PC-9 (cell line): ENCODE measurements around the gene PRAMEF7. TPM values are rescaled to one million over a fixed set of nuclear protein-coding genes. Genes with fewer than 3 reads are reported as not detected.
"Not testable (repeated sequence)": the region's sequence is repeated elsewhere in the genome, so short reads cannot be mapped to it uniquely, and the experiment has no call there.

Experiments
- Bru-seq: library from RNA; stranded (reverse); fragments of 400-500 nt; gene quantifications from one replicate; lab custom pipeline; 2021; lab: Mats Ljungman, UMichigan
- BruChase-seq, 2 experiments: library from RNA; stranded (reverse); fragments of 400-500 nt; gene quantifications; one replicate each; lab custom pipeline; 2021; lab: Mats Ljungman, UMichigan
- BruUV-seq: library from RNA; stranded (reverse); fragments of 400-500 nt; replicated peaks from 2 replicates; lab custom pipeline; 2021; lab: Mats Ljungman, UMichigan
- CTCF ChIA-PET: fragments of 300-600 bp; sonication (Branson Sonifier 250); formaldehyde crosslinking; loops from one replicate; lab custom pipeline; 2022; ENCODE audit warnings: antibody characterized with exemption; lab: Charles Lee
- POLR2A ChIA-PET: fragments of 300-600 bp; sonication (Branson Sonifier 250); formaldehyde crosslinking; loops from one replicate; lab custom pipeline; 2022; ENCODE audit warnings: antibody characterized with exemption; ENCODE audit not compliant: unreplicated experiment; lab: Charles Lee
- DNase-seq, 2 experiments: peaks; one replicate each; pipeline versions ENCODE4 v3.0.0 to v3.0.0-alpha.2; 2015 to 2022; ENCODE audit warnings: mixed read lengths in 1 of 2
- H2AFZ ChIP-seq: fragments of 200-600 bp; sonication (generic); 2 replicates; pipeline ENCODE4 v1.8.1; 2017; ENCODE audit warnings: antibody characterized with exemption
- H3F3A ChIP-seq: fragments of 200-600 bp; sonication (generic); 2 replicates; pipeline ENCODE4 v1.8.1; 2017; ENCODE audit warnings: antibody characterized with exemption, mild to moderate bottlenecking, low read depth; ENCODE audit not compliant: insufficient read depth
- H3K27ac ChIP-seq: fragments of 200-600 bp; sonication (generic); 2 replicates; pipeline ENCODE4 v1.6.1; 2016; ENCODE audit warnings: mixed run types
- H3K27me3 ChIP-seq: fragments of 200-600 bp; sonication (generic); 2 replicates; pipeline ENCODE4 v1.6.1; 2016; ENCODE audit warnings: low read depth, mixed run types; ENCODE audit not compliant: insufficient read depth
- H3K36me3 ChIP-seq: fragments of 200-600 bp; sonication (generic); 2 replicates; pipeline ENCODE4 v1.6.1; 2016; ENCODE audit warnings: low read depth, mixed run types
- H3K4me1 ChIP-seq: fragments of 200-600 bp; sonication (generic); replicated peaks from 2 replicates; pipeline ENCODE4 v1.6.1; 2016; ENCODE audit warnings: mixed run types; ENCODE audit not compliant: insufficient read depth
- H3K4me2 ChIP-seq: fragments of 200-600 bp; sonication (generic); 2 replicates; pipeline ENCODE4 v1.6.1; 2017; ENCODE audit warnings: mixed run types
- H3K4me3 ChIP-seq: fragments of 200-600 bp; sonication (generic); 2 replicates; pipeline ENCODE4 v1.6.1; 2016; ENCODE audit warnings: mixed run types
- H3K79me2 ChIP-seq: fragments of 200-600 bp; sonication (generic); 2 replicates; pipeline ENCODE4 v1.6.1; 2017; ENCODE audit warnings: low read depth, mixed run types
- H3K9me2 ChIP-seq: fragments of 200-600 bp; sonication (generic); 2 replicates; pipeline ENCODE4 v1.8.1; 2017; ENCODE audit warnings: mild to moderate bottlenecking; ENCODE audit not compliant: insufficient read depth
- H3K9me3 ChIP-seq: fragments of 200-600 bp; sonication (generic); 2 replicates; pipeline ENCODE4 v1.8.1; 2016; ENCODE audit warnings: low read depth; ENCODE audit not compliant: insufficient read depth
- H4K20me1 ChIP-seq: fragments of 200-600 bp; sonication (generic); 2 replicates; pipeline ENCODE4 v1.8.1; 2017; ENCODE audit not compliant: insufficient read depth
- intact Hi-C: fragments of 100-400 bp; cut with micrococcal nuclease; formaldehyde crosslinking; loops from one replicate; pipeline ENCODE4 v1.10.0; 2022; ENCODE audit not compliant: unreplicated experiment
- long read RNA-seq: library from polyadenylated mRNA; stranded (forward); transcript quantifications from one replicate; pipeline ENCODE4 v2.0.0, GENCODE V29; 2022
- total RNA-seq: library from RNA; stranded (reverse); gene quantifications from 2 replicates; pipeline ENCODE4 v1.2.3, GENCODE V29; 2021

PRAMEF7 gene
- total RNA-seq (not detected in 2 replicates), Bru-seq, nascent RNA (not detected), BruChase-seq, experiment 1, labeled RNA remaining after a 2-hour chase (not detected), BruChase-seq, experiment 2, labeled RNA remaining after a 6-hour chase (not detected)
- long read RNA-seq = 0 reads

- POLR2A ChIA-PET, H2AFZ ChIP-seq, H3K4me3 ChIP-seq, H3K9me3 ChIP-seq, H3K4me2 ChIP-seq, H3K9me2 ChIP-seq, H3K27me3 ChIP-seq, H3K79me2 ChIP-seq, H4K20me1 ChIP-seq, H3K4me1 ChIP-seq, H3F3A ChIP-seq, CTCF ChIA-PET, H3K27ac ChIP-seq, DNase-seq, intact Hi-C loops, BruUV-seq, H3K36me3 ChIP-seq: not testable (repeated sequence)
Measured at GRCh38 chr1:12916310-12916709, at the start of gene PRAMEF7. PRAMEF7 (plus strand) TSS chr1:12916610; CDS start chr1:12917693, 1,083 bp downstream.

- H3K9me3 ChIP-seq, BruUV-seq, H3K9me2 ChIP-seq, H3K79me2 ChIP-seq, H3F3A ChIP-seq, H4K20me1 ChIP-seq, H3K27me3 ChIP-seq, DNase-seq, H3K27ac ChIP-seq, H3K36me3 ChIP-seq, H3K4me2 ChIP-seq, H2AFZ ChIP-seq, CTCF ChIA-PET, intact Hi-C loops, H3K4me3 ChIP-seq, POLR2A ChIA-PET, H3K4me1 ChIP-seq: not testable (repeated sequence)
Measured at GRCh38 chr1:12878453-12878852, 38.0 kb upstream of the PRAMEF7 start.

DNA sequence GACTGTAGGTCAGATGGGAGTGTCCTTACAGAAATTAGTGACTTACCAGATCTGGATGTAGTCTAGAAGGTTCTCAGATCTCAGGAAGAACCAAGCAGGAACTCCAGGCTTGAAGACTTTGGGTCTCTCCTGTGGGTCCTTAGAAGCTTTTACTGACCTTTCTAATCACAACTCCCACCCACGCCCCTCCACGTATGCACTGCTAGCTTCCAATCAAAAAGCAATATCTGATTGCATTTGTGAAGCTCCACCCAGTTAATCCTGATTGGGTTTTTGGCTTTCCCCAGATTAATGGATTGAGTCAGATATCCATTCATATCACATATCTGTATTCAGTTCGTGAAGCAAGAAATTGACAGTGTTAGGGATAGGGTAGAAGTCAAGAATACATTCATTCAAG, 30.3 kb upstream of the PRAMEF7 start, which contains the start of gene PRAMEF4:
Gene PRAMEF4 (minus strand): TSS at position 101 of the 400 bp plus-strand sequence. CDS start 2,807 bp downstream, outside the sequence.
- H3K27ac ChIP-seq, BruUV-seq, H3K9me2 ChIP-seq, POLR2A ChIA-PET, H3K4me3 ChIP-seq, DNase-seq, H3K4me2 ChIP-seq, H3K27me3 ChIP-seq, CTCF ChIA-PET, H3K4me1 ChIP-seq, H3K36me3 ChIP-seq, H4K20me1 ChIP-seq, H3F3A ChIP-seq, H3K79me2 ChIP-seq, intact Hi-C loops, H2AFZ ChIP-seq, H3K9me3 ChIP-seq: not testable (repeated sequence)

DNA sequence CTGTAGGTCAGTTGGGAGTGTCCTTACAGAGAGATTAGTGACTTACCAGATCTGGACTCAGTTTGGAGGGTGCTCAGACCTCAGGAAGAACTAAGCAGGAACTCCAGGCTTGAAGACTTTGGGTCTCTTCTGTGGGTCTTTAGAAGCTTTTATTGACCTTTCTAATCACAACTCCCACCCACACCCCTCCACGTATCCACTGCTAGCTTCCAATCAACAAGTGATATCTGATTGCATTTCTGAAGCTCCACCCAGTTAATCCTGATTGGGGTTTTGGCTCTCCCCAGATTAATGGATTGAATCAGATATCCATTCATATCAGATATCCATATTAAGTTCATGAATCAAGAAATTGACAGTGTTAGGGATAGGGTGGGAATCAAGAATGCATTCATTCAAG, 18.2 kb upstream of the PRAMEF7 start, which contains the start of gene PRAMEF10:
Gene PRAMEF10 (minus strand): TSS at position 101 of the 400 bp plus-strand sequence. CDS start 2,423 bp downstream, outside the sequence.
- H3K27me3 ChIP-seq, DNase-seq, BruUV-seq, CTCF ChIA-PET, H4K20me1 ChIP-seq, H3K9me3 ChIP-seq, H3K4me1 ChIP-seq, H3F3A ChIP-seq, H3K4me2 ChIP-seq, H3K79me2 ChIP-seq, H3K36me3 ChIP-seq, POLR2A ChIA-PET, H2AFZ ChIP-seq, H3K4me3 ChIP-seq, H3K9me2 ChIP-seq, intact Hi-C loops, H3K27ac ChIP-seq: not testable (repeated sequence)

DNA sequence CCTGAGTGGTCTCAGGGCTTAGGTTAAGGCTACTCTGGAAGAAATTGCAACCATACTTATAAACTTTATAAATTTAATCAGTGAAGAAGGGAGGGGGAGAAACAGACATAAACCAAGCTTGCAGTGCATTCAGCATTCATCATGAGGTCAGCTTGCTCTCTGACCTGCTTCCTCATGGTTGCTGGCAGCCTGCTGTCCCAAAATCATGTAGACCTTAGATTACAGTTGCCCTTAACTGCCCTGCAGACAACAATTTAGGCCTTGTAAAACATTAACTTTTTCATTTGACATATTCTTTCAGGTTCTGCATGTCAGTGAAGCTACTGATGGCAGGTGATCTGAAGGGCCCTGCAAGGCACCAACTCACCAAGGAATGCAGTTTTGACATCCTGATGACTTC, 17.2 kb upstream of the PRAMEF7 start:
- BruUV-seq, H3F3A ChIP-seq, H3K36me3 ChIP-seq, intact Hi-C loops, H3K27ac ChIP-seq, DNase-seq, H3K79me2 ChIP-seq, H3K9me2 ChIP-seq, H2AFZ ChIP-seq, H3K4me3 ChIP-seq, H4K20me1 ChIP-seq, H3K4me2 ChIP-seq, CTCF ChIA-PET, H3K27me3 ChIP-seq, POLR2A ChIA-PET, H3K4me1 ChIP-seq, H3K9me3 ChIP-seq: not testable (repeated sequence)

DNA sequence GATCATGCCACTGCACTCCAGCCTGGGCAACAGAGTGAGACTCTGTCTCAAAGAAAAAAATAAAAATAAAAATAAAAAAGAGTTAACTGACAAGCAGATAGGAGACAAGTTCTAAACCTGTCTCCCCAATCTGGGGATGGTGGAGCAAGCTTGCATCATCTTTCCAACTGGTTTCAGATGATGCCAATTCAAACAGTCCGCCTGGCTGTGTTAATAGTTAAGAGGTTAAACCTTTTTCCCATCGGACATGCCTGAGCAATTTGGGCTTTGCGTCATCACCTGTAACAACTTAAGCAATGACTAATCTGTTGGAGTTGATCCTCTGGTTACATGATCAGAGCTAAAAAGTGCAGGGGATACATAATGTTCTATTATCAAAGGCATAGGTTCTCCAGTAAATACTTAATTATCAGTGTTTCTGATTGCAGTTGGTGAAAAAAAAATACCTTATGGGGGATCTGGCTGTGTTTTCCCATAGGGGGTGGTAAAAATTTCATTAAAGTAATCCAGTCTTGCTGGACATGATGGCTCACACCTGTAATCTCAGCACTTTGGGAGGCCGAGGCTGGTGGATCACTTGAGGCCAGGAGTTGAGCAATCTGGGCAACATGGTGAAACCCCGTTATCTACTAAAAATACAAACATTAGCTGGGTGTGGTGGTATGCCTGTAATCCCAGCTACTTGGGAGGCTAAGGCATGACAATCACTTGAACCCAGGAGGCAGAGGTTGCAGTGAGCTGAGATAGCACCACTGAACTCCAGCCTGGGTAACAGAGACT, 12.4 kb upstream of the PRAMEF7 start:
- H3K79me2 ChIP-seq, H3K4me1 ChIP-seq, intact Hi-C loops, H3K4me3 ChIP-seq, H3K9me3 ChIP-seq, BruUV-seq, DNase-seq, H3K36me3 ChIP-seq, POLR2A ChIA-PET, H3K9me2 ChIP-seq, H4K20me1 ChIP-seq, H3F3A ChIP-seq, H3K27ac ChIP-seq, H3K4me2 ChIP-seq, H2AFZ ChIP-seq, H3K27me3 ChIP-seq, CTCF ChIA-PET: not testable (repeated sequence)

GRCh38 chr1:12921749-12922148, 5.3 kb downstream of the PRAMEF7 start:
- intact Hi-C loops, CTCF ChIA-PET, H3K27me3 ChIP-seq, H3K9me3 ChIP-seq, H2AFZ ChIP-seq, H3K36me3 ChIP-seq, H3K4me3 ChIP-seq, H3K9me2 ChIP-seq, H3K79me2 ChIP-seq, BruUV-seq, H3K4me1 ChIP-seq, H3F3A ChIP-seq, H4K20me1 ChIP-seq, POLR2A ChIA-PET, H3K27ac ChIP-seq, H3K4me2 ChIP-seq: not testable (repeated sequence)
- DNase-seq = peak in 1 of 2 experiments; percentile 5
